ENCODE results near the gene PLA2G6.
A peak's percentile ranks its signal among the peaks of the same experiment; 100 is the strongest.

The PLA2G6 gene

DNA sequence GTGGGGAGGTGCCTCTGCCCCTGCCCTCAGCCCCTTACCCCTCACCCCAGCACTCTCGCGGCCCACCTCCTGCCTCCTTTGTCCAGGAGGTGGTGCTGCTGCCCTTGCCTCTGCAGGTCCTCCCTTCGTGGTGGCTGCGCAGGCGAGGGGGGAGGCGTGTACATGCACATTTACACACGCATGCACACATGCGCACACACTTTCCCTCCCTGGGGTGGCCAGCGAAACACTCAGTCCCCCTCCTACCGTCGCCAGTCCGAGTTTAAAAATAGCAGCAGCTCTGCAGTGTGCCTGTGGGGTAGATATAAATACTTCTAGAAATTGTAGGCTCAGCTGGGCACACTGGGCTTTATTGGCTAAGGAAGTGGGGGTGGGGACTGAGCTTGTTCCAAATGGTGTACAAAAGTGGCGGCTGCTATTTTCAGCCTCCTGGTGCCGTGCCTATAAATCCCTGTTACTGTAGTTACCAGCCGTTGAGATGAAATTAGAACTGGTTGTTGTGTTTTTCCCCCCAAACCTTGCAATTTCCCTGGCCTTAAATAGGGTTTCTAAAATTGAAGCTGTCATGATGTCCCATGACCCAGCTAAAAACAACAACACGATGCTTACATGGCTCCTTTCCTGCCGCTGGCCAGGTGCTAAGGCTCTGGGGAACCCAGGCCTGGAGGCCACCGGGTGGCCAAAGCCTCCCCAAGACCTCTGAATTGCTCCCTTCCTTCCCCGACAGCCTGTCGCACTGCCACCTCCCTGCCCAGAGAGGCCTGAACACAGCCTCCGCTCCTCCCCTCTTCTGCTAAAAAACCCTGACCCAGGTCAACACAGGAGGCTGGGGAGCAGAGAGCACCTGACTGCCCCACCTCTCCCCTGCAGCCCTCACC lies 112.0 kb downstream of the PLA2G6 start:
- TF ChIP-seq, protein P1, sequence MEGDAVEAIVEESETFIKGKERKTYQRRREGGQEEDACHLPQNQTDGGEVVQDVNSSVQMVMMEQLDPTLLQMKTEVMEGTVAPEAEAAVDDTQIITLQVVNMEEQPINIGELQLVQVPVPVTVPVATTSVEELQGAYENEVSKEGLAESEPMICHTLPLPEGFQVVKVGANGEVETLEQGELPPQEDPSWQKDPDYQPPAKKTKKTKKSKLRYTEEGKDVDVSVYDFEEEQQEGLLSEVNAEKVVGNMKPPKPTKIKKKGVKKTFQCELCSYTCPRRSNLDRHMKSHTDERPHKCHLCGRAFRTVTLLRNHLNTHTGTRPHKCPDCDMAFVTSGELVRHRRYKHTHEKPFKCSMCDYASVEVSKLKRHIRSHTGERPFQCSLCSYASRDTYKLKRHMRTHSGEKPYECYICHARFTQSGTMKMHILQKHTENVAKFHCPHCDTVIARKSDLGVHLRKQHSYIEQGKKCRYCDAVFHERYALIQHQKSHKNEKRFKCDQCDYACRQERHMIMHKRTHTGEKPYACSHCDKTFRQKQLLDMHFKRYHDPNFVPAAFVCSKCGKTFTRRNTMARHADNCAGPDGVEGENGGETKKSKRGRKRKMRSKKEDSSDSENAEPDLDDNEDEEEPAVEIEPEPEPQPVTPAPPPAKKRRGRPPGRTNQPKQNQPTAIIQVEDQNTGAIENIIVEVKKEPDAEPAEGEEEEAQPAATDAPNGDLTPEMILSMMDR (IDR thresholded peaks at IDR 0.05; ENCODE audit: low read depth, low read length), result peak; percentile 77
- H3K4me3 ChIP-seq (replicated peaks in 1 of 2; ENCODE audit: low read depth in 2 of 2, low read length in 2 of 2), result no peak overlapping the region
- peak; percentile 48 to 67 for DNase-seq (ENCODE audit: low read depth in 2 of 2)

DNA sequence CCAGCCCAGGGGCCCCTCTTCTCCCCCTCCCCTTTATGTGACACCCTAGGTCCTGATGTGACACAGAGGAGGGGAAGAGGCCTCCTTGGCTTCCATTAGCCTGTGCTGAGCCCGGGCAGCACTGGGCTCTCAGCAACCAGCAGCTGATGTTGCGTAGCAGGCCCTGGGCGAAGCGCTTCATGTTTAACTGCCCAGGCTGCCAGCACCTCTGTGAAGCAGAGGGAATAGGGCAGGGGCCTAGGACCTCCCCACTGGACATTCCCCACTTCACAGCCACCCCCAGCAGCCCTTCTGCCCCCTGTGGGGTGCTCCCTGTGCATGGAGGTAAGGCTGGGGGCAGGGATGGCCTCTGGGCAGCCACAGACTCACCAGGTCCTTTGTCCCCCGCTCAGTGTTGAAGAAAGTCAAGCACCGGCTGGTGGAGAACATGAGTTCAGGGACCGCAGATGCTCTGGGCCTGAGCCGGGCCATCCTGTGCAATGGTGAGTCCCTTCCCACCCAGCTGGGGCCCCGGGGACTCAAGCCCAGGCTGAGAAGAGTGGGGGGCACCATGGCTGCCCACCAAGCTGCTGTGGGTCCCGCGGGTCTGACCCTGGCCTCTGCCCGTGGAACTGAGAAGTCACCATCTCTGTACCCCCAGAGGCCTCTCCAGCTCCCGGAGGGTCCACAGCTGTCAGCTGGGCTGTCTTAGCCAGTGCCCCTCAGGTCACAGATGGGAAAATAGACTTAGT lies 112.8 kb downstream of the PLA2G6 start:
- TF ChIP-seq, protein P1 (IDR thresholded peaks at IDR 0.05; ENCODE audit: low read depth, low read length), result no peak

DNA sequence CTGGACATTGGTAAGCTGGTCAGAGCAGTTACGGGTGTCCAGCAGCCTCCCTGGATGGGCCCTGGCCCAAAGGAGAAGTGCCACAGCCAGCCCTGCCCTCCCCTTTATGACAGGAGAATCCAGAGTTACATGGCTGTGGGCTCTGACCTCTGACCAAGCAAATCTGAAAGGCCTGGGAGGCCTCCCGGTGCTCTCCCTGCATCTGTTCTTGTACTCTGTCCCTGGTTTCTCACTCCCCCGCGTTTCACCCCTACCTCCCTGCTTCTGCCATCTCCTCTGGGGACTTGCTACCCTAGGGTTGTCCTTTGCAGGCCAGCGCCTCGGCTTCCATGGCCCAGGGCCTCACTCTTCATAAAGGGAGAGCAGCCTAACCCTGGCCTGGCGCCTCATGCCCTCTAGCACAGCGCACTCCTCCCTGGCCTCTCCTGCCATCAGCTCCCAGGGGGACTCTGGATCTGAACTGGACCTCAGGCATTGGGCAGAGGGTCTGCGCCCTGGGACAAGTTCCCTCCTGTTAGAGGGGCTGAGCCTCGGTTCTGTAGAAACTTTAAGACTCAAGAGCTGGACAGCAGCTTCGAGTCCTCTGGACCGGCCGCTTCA lies 113.8 kb downstream of the PLA2G6 start:
- H3K4me3 ChIP-seq (replicated peaks in 1 of 2; ENCODE audit: low read depth in 2 of 2, low read length in 2 of 2), result no peak overlapping the region
- TF ChIP-seq, protein P1 (IDR thresholded peaks at IDR 0.05; ENCODE audit: low read depth, low read length), result no peak

More for the DNA sequence above, 112.8 kb downstream of the PLA2G6 start:
- H3K4me3 ChIP-seq (replicated peaks in 1 of 2; ENCODE audit: low read depth in 2 of 2, low read length in 2 of 2), result no peak overlapping the region
- no peak for DNase-seq (ENCODE audit: low read depth in 2 of 2)

DNA sequence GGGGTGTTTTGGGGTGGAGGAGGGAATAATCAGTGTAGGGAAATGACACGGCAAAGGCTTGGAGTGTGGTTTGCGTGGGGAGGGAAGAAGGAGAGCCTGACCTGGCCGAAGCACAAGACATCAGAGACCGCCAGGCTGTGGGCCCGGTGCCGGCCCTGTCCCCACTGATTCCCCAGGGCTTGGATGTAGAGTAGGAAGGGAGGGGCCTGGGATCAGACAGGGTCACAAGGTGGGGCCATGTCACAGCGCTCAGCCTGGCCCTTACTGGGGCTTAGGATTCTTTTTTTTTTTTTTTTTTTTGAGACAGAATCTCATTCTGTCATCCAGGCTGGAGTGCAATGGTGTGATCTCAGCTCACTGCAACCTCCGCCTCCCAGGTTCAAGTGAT lies 114.6 kb downstream of the PLA2G6 start:
- DNase-seq (ENCODE audit: low read depth in 2 of 2), result no peak
- H3K4me3 ChIP-seq (replicated peaks in 1 of 2; ENCODE audit: low read depth in 2 of 2, low read length in 2 of 2), result no peak overlapping the region
- TF ChIP-seq, protein P1 (IDR thresholded peaks at IDR 0.05; ENCODE audit: low read depth, low read length), result no peak

More for the DNA sequence above, 113.8 kb downstream of the PLA2G6 start:
- DNase-seq (ENCODE audit: low read depth in 2 of 2), result no peak

DNA sequence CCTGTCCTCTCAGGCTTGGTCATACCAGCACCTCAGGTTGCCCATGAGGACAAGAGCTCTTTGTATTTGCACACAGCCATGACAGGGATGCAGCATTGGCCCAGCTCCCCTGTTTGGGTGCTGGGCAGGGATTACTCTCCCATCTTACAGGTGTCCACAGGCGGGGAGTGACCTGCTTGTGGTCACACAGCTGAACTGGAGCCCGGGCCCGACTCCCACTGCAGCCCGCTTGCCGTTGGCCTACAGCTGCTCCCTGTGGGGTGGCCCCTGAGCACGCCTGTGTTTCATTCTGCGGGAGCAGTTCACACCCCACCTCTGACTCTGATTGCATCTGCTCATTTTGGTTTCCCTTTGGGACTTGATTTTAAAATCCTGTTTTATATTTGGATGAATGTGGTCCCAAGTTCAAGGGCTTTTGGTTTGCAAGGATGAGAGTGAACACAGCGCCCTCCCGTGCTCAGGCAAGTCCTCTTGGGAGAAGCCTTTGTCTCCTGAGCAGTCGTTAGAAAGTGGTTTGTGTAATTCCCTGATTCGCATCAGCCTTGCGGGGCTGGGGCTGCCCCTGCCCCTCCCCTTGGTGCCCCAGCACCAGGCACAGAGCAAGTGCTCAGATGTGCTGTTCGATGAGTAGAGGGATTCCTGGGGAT lies 115.1 kb downstream of the PLA2G6 start:
- no peak for DNase-seq (ENCODE audit: low read depth in 2 of 2)
- no peak overlapping the region for H3K4me3 ChIP-seq (replicated peaks in 1 of 2; ENCODE audit: low read depth in 2 of 2, low read length in 2 of 2)
- TF ChIP-seq, protein P1 (IDR thresholded peaks at IDR 0.05; ENCODE audit: low read depth, low read length), result no peak

DNA sequence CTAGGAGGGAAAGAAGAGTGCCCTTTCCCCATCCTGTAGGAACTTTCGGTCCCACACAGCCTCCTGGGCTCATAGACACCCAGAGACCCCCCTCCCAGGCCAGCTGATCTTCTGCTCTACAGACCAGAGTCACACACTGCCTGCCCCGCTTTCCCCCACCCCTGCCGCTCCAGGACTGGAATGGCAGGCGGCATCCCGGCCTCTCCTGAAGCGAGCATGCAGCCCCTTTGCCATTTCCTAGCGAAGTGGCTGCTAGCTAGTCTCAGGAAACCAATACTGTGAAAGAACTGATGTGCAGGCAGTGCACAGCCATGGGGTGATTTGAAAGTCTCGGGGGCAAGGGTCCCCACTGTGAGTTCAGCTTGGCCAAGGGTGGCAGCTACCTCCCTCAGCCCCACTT lies 116.1 kb downstream of the PLA2G6 start:
- DNase-seq (ENCODE audit: low read depth in 2 of 2), result no peak
- TF ChIP-seq, protein P1 (IDR thresholded peaks at IDR 0.05; ENCODE audit: low read depth, low read length), result no peak
- no peak overlapping the region for H3K4me3 ChIP-seq (replicated peaks in 1 of 2; ENCODE audit: low read depth in 2 of 2, low read length in 2 of 2)

Data from cardiac fibroblast (primary cell).